Bronchial epithelial cell (primary cell): ENCODE data around the gene TLL2. TPM values are rescaled to one million over a fixed set of nuclear protein-coding genes. Genes with fewer than 3 reads are reported as not detected.

ENCODE experiments used
- DNase-seq: peaks from one replicate; pipeline ENCODE4 v3.0.0-alpha.2; 2010; ENCODE audit warnings: low read depth
- FAIRE-seq: peaks from 2 replicates; lab custom pipeline; 2011; peaks lifted over from hg19 to GRCh38; lab: Jason Lieb, UNC
- H3K27me3 ChIP-seq: 2 replicates; pipeline ENCODE4 v1.5.1; 2011; ENCODE audit warnings: low read length; ENCODE audit not compliant: control insufficient read depth, insufficient read depth
- H3K36me3 ChIP-seq: 2 replicates; pipeline ENCODE4 v1.5.1; 2011; ENCODE audit warnings: low read length; ENCODE audit not compliant: control insufficient read depth, insufficient read depth
- H3K4me3 ChIP-seq: 2 replicates; pipeline ENCODE4 v1.5.1; 2011; ENCODE audit warnings: mild to moderate bottlenecking, low read depth, low read length, control low read depth
- total RNA-seq: library from RNA; depleted of rRNA; stranded (reverse); fragments of >200 nt; gene quantifications from 2 replicates; pipeline ENCODE4 v1.2.1, GENCODE V29; 2014
- TF ChIP-seq, protein P1 (sequence below): IDR thresholded peaks from 2 replicates; pipeline ENCODE4 v1.5.1; 2011; ENCODE audit warnings: mild to moderate bottlenecking, moderate library complexity, low read length, control low read depth, inconsistent platforms; ENCODE audit not compliant: insufficient read depth, severe bottlenecking

The TLL2 gene
- total RNA-seq, 1 donor from 2014 or later: 0.26 TPM

DNA sequence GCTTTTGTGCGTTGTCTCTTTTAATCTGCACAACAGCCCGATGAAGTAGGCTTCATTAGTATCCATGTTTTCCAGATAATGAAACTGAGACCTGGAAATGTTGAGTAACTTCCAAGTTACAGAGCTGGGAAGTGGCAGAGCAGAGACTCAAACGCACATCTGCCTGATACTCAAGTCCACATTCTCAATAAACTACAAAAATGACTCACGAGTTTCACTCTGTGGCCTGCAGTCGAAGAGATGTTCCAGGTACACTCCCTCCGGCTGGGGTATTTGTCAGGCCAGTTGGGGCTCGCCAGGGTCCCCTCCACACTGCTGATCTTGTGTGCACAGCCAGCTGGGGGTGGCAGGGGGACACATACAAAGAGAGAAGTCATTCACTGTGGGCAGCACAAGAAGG, 137.2 kb downstream of the TLL2 start:
- Histone ChIP-seq H3K36me3 (no peaks in the 10 kb centered on the region), H3K27me3 (no peaks in the 10 kb centered on the region), H3K4me3 (no peak overlapping the region)
- FAIRE-seq: no peak
- peak; percentile 12 for DNase-seq
- TF ChIP-seq, protein P1, sequence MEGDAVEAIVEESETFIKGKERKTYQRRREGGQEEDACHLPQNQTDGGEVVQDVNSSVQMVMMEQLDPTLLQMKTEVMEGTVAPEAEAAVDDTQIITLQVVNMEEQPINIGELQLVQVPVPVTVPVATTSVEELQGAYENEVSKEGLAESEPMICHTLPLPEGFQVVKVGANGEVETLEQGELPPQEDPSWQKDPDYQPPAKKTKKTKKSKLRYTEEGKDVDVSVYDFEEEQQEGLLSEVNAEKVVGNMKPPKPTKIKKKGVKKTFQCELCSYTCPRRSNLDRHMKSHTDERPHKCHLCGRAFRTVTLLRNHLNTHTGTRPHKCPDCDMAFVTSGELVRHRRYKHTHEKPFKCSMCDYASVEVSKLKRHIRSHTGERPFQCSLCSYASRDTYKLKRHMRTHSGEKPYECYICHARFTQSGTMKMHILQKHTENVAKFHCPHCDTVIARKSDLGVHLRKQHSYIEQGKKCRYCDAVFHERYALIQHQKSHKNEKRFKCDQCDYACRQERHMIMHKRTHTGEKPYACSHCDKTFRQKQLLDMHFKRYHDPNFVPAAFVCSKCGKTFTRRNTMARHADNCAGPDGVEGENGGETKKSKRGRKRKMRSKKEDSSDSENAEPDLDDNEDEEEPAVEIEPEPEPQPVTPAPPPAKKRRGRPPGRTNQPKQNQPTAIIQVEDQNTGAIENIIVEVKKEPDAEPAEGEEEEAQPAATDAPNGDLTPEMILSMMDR: no peak

DNA sequence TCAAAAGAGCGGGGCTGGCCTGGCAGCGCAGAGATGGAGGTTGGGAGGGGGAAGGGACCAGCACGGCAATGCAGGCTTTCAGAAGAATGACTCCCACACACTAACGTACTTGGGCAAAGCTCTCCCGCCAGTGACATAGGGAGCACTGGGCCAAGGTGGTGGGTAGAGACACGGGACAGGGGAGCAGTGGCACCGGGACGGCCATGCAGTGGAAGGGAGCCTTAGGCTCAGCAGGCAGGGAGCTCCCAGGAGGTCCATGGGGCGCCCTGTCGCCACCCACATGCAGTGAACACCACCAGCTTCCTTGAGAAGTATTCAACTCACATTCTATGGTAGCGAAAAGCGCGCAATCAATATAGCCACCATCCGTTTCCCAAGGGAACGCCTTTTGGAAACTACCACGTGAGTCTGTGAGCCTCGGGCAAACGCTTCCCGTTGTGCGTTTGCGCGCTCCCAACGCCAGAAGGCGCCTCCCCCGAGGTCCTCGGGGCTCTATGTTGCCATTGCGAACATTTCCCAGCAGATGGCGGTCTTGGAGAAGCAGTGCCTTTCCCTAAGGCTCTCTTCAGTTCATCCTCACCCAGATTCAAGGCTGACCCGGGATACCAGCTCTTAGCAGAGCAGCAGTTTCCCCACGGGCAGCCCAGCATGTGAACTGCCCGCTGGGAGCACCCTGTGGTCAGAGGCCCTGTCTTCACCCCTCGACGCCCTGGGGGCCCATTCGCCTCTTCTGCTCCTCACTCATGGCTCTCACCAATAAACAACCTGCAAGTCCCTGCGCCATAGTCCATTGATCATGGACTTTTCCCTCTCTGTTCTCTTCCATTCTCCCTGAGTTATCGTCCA, 138.5 kb downstream of the TLL2 start:
- Histone ChIP-seq H3K27me3 (no peaks in the 10 kb centered on the region), H3K36me3 (no peaks in the 10 kb centered on the region), H3K4me3 (peak overlapping the region; percentile 37)
- TF ChIP-seq, protein P1: peak; percentile 99
- FAIRE-seq: peak; percentile 58
- DNase-seq: peak; percentile 79

DNA sequence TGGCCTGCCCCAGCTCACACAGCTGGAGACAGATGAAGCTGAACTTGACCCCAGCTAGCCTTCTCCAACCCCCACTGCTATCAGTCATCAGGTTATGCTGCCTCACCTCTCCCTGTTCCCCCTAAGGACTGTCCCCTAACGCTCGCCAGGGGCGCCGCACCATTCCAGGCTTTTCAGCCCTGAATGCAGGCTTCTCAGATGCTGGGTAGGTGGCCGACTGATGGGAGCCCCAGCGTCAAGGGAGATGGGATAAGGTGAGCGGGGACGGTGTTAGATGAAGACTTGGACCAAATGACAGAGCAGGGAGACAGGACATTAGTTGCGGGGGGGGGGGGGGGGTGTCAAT, 139.1 kb downstream of the TLL2 start:
- Histone ChIP-seq H3K27me3 (no peaks in the 10 kb centered on the region), H3K36me3 (no peaks in the 10 kb centered on the region), H3K4me3 (peak overlapping the region; percentile 37)
- TF ChIP-seq, protein P1: no peak
- FAIRE-seq: no peak
- DNase-seq: no peak

DNA sequence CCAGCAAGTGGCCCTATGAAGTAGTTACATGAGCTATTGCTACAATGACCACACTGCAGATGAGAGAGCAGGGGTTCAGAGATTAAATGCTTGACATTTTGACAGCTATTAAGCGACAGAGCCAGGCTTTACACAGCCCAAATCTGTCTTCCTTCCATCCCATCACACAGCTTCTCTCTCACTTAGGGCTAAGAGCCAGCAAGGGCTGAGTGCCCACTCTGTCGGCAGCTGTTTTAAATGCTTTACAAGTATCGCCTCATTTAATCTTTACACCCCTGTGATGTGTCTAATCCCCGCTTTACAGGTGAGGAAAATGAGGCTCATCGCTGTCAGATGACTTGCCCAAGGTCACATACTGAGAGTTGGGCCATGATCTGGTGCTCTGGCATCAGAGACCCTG, 139.7 kb downstream of the TLL2 start:
- TF ChIP-seq, protein P1: no peak
- DNase-seq (no peak), FAIRE-seq (no peak)
- Histone ChIP-seq H3K36me3 (no peaks in the 10 kb centered on the region), H3K4me3 (no peak overlapping the region), H3K27me3 (no peaks in the 10 kb centered on the region)

DNA sequence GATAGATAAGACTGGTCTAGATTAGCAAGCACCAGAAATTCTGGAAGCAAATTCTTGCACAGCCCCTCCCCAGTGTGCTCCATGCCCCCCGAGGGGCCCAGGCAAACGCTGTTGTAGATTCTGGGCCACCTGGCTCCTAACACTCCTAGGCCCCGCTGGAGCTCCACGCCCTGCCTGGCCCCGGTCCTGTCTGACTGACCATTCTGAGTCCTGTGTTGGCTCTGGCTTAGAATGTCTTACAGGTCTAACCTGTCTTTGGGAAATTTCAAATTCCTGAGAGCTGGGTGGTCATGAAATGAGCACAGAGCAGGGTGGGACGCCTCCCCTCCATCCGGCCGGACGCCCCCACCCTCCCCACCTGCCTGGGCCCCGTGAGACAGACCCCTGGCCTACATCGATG, 142.4 kb downstream of the TLL2 start:
- Histone ChIP-seq H3K27me3 (no peaks in the 10 kb centered on the region), H3K36me3 (no peaks in the 10 kb centered on the region), H3K4me3 (no peak overlapping the region)
- TF ChIP-seq, protein P1: no peak
- FAIRE-seq: no peak
- no peak for DNase-seq
